NCI-H187 (cell line): ENCODE measurements around the gene SPEM3.
"Not testable (repeated sequence)": the region's sequence is repeated elsewhere in the genome, so short reads cannot be mapped to it uniquely, and the experiment has no call there.

Experiments
- DNase-seq, 2 experiments: peaks; one replicate each; lab custom pipeline; 2025; lab: John Stamatoyannopoulos, UW

Gene SPEM3

DNA sequence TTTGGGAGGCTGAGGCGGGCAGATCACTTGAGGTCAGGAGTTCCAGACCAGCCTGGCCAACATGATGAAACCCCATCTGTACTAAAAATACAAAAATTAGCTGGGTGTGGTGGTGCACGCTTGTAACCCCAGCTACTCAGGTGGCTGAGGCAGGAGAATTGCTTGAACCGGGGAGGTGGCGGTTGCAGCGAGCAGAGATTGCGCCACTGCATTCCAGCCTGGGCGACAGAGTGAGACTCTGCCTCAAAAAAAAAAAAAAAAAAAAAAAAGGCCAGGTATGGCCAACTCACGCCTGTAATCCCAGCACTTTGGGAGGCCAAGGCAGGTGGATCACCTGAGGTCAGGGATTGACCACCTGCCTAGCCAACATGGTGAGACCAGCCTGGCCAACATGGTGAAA is 46.1 kb downstream of the SPEM3 start:
- not testable (repeated sequence) for DNase-seq

- no peak for DNase-seq
Observed at GRCh38 chr17:7475764-7476422, 47.2 kb downstream of the SPEM3 start.

- DNase-seq: no peak
Observed at GRCh38 chr17:7476494-7476893, 47.8 kb downstream of the SPEM3 start.

DNA sequence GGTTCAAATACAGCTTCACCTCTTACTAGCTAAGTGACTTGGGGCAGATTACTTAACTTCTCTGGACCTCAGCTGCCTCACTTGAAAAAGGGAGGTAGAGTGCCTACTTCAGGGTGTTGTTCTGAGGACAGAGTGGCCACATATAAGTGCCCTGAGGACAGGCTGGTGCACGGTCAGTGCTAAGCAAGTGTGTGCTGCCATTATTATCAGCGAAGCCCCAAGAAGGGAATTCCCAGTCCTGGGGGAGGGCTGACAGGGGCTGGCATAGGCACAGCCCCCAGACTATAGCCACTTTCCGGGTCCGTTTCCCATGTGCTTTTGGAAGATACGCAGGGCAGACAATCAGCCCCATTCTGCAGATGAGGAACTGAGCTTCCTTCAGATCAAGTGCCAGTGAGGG is 48.3 kb downstream of the SPEM3 start:
- DNase-seq: no peak

- DNase-seq: no peak
Observed at GRCh38 chr17:7477392-7478275, 49.0 kb downstream of the SPEM3 start.

DNA sequence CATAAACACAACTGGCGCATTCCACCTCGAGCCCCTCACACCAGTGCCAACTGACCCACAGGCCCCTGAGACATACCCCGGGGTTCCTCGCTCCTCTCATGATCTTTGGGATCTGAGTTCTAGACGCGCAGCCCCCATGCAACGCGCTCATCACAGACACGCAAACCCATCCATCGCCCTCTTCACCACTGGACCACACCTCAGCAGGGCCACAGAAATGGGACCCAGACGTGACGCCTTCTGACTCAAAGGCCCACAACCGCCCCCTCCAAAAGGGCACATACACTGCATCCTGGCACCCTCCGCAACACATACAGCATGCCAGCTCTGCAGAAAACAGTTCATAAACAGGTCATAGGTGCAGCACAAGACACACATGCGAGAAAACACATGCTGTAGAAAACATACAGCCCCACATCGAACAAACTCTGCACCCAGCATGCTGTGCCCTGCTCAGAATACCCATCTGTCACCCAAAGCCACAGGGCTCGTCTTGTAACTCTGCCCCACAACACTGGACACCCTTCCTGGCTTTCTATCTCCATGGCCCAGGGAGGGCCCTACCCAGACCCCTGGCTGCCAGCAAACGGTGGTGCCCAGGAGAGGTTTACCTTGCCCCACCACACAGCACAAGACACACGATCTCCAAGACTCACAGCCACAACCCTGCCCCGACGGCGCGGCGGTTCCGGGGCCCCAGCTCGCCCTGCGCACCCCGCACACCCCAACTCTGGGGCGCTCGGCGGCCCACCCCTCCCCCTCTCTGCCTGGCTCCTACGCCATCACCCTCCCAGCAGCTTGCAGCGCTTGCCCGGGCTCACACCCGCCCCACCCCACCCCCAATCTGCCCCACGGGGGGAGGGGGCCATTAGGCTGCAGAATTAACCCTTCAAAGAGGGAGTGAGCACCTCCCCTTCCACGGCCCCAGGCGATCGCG is 49.9 kb downstream of the SPEM3 start:
- DNase-seq: no peak

- no peak for DNase-seq
Observed at GRCh38 chr17:7479213-7480088, 50.8 kb downstream of the SPEM3 start, which contains the start of gene ZBTB4. Gene ZBTB4, minus strand, starts transcription at chr17:7479631. Its CDS starts 12,830 bp downstream, at chr17:7466801.

GRCh38 chr17:7480089-7480384 is 51.4 kb downstream of the SPEM3 start:
- DNase-seq: no peak

GRCh38 chr17:7481275-7481674 is 52.6 kb downstream of the SPEM3 start, which contains the start of gene SLC35G6:
Gene SLC35G6, plus strand, starts transcription at chr17:7481446. Its CDS starts 71 bp downstream, at chr17:7481517.
- DNase-seq: not testable (repeated sequence)

DNA sequence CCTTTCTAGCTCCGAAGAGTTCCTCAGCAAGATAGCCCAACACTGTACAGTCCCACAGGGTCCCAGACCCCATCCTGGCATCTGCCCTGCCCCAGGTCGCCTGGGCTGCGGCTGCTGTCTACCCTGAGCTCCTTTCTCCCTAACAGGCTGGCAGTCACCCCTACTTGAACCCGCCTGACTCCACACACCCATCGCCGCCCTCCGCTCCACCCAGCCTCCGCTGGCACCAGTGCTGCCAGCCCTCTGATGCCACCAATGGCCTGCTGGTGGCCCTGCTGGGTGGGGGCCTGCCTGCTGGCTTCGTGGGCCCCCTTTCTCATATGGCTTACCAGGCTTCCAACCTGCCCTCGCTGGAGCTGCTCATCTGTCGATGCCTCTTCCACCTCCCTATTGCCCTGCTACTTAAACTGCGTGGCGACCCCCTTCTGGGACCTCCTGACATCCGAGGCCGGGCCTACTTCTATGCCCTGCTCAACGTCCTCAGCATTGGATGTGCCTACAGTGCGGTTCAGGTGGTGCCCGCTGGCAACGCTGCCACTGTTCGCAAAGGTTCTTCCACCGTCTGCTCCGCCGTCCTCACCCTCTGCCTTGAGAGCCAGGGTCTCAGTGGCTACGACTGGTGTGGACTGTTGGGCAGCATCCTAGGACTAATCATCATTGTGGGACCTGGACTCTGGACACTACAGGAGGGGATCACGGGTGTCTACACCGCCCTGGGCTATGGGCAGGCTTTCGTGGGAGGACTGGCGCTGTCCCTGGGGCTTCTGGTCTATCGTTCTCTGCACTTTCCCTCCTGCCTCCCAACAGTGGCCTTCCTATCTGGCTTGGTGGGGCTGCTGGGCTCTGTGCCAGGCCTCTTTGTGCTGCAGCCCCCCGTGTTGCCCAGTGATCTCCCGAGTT is 53.4 kb downstream of the SPEM3 start:
- not testable (repeated sequence) for DNase-seq
